Subcutaneous adipose tissue (tissue), 4 donors: Measurements from ENCODE around the gene CSK. TPM values are rescaled to one million over a fixed set of nuclear protein-coding genes. Genes with fewer than 3 reads are reported as not detected.

Experiments
- CTCF ChIP-seq: fragments of 450-650 bp; IDR thresholded peaks from one replicate; pipeline ENCODE4 v1.5.1; 2016; ENCODE audit warnings: low read depth, mild to moderate bottlenecking, control low read depth, antibody characterized with exemption, moderate library complexity
- total RNA-seq, 4 donors: library from RNA; depleted of rRNA; stranded (reverse); fragments of >200 nt; gene quantifications; one replicate each; pipeline ENCODE4 v1.1.0, GENCODE V29; 2016

Gene CSK
- total RNA-seq, 4 donors from 2014 or later, result 17.1 to 25.2 (median 21.9) TPM

- TF ChIP-seq CTCF, result no peak
These were observed 8.6 kb upstream of the CSK start for GRCh38 chr15:74773329-74773728.

GRCh38 chr15:74773731-74774252 lies 8.1 kb upstream of the CSK start:
- no peak for TF ChIP-seq CTCF

- no peak for TF ChIP-seq CTCF
These were observed 6.7 kb upstream of the CSK start for GRCh38 chr15:74775132-74775562.

GRCh38 chr15:74775894-74776293 lies 6.0 kb upstream of the CSK start:
- TF ChIP-seq CTCF, result no peak

GRCh38 chr15:74776821-74777768 lies 4.8 kb upstream of the CSK start:
- no peak for TF ChIP-seq CTCF

- no peak for TF ChIP-seq CTCF
These were observed 3.9 kb upstream of the CSK start for GRCh38 chr15:74777769-74778598.

GRCh38 chr15:74778599-74778970 lies 3.3 kb upstream of the CSK start:
- no peak for TF ChIP-seq CTCF
